Kidney glomerular epithelial cell (primary cell): ENCODE results near the gene GATA2.

ENCODE experiments used
- DNase-seq: peaks from one replicate; lab custom pipeline; 2025; lab: John Stamatoyannopoulos, UW

Gene GATA2

DNA sequence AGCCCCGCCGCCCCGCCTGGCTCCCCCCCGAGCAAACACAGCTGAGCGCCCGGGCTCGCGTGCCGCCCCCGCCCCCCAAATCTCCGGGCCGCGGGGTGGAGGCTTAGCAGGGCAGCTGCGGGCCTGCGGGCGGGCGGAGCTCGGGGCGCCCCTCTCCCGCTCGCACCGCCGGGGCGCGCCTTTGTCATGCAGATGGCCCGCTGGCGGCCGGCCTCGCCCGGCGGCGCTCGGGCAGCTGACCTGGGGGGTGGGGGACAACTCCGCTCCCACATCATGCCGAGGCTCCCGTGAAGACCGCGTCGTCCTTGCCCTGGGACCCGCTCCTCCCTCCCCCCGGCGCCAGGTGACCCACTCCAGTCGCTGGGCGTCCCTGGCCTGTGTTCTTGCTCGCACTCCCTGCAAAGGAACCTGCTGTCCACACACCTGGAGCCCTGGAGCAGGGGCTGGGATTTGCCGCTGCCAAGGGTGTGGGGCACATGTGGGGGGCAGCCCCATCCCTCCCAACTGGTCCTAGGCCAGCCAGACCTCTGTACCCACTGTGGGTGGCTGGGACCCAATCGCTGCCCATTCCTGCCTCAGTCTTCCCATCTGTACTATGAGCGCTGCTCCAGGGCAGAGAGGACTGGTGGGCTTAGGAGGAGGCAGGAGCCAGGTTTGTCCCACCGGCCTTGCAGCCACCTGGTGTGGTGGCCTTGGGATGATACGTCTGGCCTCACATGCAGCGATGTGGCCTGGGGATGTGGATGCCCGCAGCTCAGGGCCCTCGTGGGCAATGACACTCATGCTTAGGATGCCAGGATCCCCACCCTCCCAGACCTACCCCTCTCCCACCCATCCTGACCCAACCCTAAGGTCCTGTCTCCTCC is 59.8 kb downstream of the GATA2 start:
- DNase-seq, result no peak

DNA sequence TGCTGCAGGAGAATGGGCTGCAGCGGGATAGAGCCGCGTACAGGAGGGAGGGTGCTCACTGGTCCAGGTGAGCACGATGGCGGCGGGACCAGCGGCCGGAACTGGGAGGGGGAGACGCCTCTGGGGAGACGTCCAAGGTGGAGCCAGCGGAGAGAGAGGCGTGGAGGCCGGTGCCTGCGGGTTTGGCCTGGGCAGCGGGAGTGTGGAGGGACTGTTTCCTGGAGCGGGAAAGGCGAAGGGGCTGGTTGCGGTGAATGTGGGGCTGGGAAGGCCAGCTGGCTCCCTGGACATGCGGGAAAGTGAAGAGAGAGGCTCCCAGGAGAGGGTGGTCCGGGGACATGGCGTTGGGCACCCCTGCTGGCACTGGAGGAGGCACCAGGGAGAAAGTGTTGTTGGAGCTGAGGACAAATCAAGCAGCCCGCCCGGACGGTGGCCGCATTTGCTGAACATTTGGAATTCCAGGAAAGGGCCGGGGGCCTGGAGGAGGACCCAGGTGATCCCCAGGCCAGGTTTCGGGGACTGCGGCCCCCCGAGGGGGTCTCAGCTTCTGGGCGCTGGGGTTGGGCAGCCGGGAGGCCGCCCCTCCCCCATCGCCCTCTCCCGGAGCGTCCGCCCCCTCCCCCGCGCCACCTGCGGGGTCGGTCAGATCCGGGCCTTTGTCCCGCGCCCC is 60.6 kb downstream of the GATA2 start:
- no peak for DNase-seq

DNA sequence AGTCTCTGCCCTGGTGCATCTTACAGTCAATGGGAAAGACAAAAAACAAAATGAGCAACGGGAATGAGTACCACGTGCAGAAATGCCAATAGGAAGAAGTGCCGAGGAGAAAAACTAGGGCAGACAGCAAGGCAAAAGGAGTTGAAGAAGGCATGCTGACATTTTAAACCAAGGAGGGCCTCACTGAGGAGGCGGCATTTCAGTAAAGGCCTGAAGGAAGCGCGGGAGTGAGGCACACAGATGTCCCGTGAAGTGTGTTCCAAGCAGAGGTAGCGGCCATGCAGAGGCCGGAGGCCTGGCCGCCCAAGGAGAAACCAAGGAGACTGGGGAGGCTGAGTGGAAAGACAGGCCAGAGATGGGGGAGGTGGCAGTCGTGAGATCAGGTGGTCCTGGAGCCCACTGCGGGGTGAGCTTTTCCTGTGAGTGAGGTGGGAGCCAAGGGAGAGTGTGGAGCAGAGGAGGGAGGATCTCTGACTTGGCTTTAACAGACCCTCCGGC is 61.1 kb downstream of the GATA2 start:
- DNase-seq, result no peak

DNA sequence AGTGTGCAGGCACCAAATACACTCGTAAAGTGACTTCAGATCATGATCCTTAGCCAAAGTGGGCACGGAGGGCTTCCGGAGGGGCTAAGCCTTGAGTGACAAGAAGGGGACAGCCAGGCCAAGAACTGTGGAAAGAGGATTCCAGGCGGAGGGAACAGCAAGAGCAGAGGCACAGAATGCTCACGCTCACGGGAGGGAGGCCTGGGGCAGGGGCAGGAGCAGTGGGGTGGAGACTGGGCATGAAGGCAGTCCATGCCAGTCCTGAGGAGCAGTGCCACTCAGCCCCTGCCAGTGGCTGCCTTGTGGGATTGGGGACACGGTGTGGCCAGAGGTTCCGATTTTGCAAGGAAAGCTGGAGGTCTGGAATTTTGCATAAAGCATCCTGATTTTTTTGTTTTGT is 62.3 kb downstream of the GATA2 start:
- no peak for DNase-seq

DNA sequence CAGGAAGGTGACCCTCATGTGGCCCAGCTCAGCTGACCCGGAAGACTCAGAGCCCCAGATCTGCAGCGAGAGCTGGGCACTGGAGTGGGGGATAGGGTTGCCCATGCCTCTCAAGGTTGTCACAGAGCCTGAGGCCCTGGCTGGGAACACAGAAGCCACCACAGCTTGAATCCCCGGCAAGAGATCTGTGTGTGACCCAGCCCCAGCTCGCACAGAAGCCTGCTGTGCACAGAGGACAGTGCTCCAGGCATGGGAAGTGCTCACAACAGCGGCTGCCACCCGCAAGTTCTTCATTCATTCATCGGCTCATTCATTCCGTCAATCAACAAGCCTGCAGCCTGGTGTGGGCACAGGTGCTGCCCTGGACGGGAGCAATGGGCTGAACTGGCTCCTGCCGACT is 62.7 kb downstream of the GATA2 start:
- DNase-seq, result no peak

DNA sequence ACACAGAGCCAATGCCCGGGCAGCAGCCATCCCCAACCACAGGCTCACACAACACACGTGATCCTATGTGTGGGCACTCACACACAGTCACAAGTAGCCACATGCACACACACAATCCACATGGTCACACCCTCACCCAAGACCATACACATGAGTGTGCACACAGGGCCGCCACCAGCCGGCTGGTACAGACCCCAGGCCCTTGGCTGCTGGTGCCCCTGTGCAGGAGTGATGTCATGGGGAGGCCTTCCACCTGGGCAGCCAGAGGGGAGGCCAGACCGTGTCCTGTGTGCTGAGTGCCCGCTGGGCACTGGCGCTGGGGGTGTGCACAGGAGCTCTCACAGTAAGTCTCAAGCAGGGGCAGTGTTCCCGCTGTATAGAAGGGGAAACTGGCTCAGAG is 63.2 kb downstream of the GATA2 start:
- no peak for DNase-seq
